Activated T-cell treated with anti-CD3 and anti-CD28 coated beads, Interleukin-2, amount 50 U/mL, for 48 hours (primary cell): ENCODE results near the gene PDLIM5.
"Not testable (repeated sequence)": the region's sequence is repeated elsewhere in the genome, so short reads cannot be mapped to it uniquely, and the experiment has no call there.

Source experiments
- DNase-seq, 2 experiments: peaks; one replicate each; pipeline ENCODE4 v3.0.0-alpha.2; 2020

The PDLIM5 gene

DNA sequence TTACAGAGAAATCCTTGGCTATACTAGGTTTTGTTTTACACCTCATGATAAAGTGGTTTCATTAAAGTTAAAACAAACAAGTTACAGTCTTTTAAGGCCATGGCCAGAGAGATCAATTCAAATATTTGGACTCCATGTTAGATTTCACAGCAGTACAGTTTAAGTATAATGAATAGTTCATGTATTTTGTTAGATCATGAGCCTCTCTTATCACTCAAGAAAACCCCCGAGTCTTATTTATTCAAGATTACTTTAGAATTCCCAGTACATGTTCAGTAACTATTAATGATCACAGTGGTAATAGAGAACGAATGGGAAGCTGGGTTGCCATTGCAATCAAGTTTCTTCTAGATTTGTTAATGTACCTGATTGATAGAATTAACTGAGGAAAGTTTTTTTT, 15.2 kb downstream of the PDLIM5 start:
- DNase-seq = no peak

DNA sequence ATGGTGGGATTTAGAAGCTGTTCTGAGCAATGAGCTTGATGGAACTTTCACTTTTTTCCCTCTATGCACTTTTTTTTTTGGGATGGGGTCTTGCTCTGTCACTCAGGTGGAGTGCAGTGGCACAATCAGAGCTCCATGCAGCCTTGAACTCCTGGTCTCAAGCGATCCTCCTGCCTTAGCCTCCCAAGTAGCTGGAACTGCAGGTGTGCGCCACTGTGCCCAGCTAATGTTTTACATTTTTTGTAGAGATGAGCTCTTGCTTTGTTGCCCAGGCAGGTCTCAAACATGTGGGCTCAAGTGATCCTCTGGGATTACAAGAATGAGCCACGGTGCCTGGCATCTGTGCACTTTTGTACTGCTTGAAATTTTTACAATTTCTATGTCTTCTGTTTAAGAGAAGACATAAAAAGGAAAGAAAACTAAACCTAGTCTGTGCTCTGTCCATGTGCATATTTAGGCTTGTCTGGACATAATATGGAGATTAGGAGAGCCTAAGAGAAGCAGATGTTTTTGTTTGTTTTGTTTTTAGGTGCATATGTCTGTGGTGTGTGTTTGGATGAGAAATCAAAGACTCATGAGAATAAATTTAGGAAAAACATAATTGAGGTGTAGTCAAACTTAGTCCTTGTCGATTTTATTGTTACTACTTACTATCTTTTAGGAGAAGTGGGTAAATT, 16.5 kb downstream of the PDLIM5 start:
- no peak for DNase-seq

DNA sequence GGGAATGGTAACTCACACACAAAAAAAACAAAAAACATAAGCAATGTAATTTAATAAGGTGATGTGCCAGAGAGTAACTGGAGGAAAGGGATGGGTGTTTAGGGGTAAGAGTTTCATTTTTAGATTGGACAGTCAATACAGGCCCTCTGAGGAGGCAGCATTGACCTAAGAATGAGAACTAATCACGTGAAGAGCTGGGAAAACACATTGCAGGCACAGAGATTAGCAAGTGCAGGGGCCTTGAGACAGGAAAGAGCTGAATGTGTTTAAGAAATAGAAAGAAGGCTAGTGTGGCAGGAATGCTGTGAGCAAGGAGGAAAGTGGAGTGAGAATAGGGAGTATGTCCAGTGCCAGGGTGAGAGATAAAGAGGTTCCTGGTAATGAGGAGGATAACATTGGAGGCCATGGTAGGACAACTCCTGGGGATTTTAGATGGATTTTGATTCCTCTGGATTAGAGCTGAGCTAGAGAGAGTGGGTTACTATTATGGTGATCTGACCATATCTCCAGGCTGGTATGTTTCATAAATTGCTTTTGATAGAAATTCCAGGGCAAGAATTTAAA, 17.6 kb downstream of the PDLIM5 start:
- no peak for DNase-seq

DNA sequence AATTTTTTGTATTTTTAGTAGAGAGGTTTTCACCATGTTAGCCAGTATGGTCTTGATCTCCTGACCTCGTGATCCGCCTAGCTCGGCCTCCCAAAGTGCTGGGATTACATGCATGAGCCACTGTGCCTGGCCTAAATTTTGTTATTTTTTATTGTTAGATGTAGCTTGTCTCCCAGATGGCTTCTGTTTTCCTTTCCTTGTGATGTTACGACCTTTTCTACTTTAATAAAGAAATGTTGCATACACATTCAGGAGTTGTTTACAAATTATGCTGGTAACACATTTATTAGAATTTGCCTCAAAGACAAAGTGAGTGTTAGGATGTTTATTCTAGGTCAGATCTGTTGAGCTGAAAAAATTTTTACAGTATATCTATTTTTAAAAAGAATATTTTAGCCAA, 18.4 kb downstream of the PDLIM5 start:
- no peak for DNase-seq

DNA sequence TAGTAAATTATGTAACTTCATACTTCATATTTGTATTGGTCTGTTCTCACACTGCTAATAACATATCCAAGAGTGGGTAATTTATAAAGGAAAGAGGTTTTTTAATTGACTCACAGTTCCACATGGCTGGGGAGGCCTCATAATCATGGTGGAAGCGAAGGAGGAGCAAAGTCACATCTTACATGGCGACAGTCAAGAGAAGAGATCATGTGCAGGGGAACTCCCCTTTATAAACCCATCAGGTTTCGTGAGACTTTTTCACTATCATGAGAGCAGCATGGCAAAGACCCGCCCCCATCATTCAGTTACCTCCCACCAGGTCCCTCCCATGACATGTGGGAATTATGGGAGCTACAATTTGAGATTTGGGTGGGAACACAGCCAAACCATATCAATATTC, 19.0 kb downstream of the PDLIM5 start:
- DNase-seq = not testable (repeated sequence)

DNA sequence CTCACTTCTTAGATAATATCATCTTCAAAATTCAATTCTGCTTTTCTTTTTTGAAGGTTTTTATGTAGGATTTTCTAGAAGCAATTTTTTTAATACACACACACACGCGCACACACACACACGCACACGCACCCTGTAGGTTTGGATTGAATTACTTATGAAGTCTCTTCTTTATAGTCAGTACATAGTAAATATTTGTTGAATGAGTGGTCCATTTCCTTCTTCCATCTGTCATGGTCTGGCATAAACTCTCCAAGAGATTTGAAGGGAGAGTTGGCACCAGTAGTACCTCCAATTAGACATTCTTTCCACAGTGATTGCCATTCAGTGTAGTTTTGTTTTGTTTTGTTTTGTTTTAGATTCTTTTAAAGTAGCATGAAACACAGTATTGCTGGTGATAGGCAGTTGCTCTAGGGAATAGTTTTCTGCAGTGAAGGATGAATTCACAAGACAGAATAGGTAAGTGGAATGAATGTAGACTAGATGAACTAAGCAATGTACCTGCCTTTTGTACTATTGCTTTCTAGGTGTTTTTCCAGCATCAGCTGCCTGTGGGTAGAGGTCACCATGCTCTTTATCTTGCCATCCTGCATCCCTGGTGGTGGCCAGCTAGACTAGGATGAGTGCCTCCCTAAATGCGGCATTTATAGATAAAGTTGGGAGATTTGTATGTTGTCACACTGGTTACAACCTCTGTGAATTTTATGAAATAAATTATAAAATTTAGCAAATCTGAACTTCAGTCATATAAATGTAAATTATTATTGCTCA, 20.5 kb downstream of the PDLIM5 start:
- no peak for DNase-seq

DNA sequence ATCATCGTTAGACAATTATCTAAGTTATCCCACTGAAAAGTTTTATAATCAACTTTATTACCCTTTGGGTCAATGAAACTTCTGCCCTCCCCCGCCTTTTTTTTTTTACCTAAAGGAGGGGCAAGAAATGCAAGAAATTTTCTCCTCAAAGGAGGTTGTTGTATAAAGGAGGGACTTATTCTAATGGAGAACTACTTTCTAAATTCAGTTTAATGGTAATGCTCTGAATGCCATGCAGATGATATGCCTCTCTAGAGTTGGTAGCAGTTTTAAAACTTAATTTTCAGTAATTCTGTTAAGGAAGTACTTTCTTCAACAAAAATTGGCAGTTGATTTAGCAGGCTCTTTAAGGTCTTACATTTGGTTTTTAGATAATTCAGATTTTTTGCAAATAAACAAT, 23.3 kb downstream of the PDLIM5 start:
- no peak for DNase-seq

DNA sequence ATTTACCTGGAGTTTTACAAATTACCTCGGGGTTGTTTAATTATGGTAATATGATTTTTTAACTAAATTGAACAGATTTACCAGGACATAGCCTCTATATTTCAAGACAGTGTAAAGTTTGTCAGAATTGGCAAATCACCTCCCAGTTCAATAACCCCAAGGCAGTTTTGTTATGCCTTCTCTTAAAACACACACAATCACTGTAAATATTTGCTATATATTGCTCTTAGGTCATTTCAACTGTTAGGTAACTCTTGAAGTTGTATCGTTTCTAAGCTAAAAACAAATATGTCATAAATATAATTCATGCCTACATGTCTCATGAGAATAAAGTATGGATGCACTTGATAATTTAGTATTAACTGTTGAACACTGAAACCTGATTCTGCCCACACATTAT, 24.1 kb downstream of the PDLIM5 start:
- no peak for DNase-seq

DNA sequence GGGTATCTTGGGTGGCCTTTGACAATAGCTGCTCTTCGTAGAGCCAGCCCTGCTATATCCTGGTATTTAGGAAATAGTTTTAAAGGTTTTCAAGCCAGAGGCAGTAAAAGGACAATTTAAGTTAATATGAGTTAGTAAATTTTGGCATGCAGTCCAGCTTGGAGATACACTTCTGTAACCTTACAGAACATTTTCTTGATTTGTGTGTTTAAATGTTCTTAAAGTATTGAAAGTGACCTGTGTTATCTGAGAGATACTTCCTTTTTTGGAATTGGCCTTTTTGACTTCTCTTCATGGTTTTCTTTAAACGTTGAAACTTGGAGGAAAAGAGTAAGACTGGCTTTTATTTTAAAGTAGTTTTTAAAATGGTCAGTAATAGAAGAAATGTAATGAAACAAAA, 25.5 kb downstream of the PDLIM5 start:
- no peak for DNase-seq

DNA sequence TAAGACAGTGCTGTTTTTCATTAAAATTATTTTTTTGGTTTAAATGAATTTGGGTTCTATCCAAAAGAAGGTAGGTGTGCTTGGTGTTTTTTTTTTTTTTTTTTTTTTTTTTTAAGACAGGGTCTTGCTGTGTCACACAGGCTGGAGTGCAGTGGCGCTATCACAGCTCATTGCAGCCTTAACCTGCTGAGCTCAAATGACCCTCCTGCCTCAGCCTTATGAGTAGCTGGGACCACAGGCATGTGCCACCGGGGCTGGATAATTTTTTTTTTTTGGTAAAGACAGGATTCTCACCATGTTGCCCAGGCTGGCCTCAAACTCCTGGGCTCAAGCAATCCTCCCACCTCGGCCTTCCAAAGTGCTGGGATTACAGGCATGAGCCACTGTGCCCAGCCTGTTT, 27.1 kb downstream of the PDLIM5 start:
- not testable (repeated sequence) for DNase-seq

DNA sequence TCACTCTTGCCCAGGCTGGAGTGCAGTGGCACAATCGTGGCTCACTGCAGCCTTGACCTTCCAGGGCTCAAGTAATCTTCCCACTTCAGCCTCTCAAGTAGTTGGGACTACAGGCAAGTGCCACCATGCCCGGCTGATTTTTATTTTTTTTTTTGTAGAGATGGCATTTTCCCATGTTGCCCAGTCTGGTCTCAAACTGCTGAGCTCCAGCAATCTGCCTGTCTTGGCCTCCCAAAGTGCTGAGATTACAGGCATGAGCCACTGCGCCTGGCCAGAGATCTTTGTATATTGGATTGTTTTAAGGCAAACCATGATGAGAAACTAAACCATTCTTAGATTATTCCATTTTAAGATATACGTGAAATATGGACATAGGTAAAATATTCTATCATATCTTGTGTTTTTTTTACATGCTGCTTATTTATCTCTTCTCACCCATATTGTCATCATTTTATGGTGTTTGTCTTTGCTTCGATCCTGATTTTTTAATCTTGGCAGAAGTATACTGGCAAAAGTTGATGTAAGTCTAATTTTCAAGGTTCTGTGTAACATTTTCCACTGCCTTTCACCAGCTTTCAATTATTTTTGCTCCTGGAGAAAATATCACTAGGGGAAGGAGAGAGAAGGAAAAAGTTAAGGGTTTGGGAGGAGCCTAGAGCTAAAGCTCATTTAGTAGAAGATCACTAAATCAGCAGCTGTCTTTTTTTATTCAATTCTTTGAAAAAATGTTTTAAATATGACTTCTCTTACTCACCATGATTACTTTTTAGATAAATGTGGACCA, 27.8 kb downstream of the PDLIM5 start:
- DNase-seq = no peak

DNA sequence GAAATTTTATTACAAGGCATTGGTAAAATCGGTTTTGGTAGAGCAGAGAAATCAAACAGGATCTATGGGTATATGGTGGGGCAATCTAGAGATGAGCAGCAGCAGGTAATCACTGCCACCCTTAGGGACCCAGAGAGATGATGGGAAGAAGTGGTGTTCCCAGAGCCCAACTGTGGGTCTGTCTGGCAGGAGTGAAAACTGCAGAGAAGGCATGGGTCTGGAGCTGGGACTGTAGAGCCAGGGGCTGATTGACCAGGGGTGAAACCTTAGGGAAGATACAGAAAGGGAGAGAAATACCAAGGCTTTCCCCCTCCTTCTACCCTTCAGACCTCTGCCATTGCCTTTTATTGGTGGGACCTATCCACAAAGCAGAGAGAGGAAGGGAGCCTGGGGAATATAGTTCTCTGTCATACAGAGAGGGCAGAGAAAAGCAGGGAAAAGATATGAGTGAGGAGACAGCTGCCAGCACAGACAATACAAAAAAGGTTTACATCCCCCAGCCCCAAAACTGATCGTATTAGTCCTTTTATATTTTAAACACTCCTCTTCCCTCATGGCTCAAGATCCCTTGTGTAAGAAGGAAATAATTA, 28.7 kb downstream of the PDLIM5 start:
- DNase-seq = no peak

DNA sequence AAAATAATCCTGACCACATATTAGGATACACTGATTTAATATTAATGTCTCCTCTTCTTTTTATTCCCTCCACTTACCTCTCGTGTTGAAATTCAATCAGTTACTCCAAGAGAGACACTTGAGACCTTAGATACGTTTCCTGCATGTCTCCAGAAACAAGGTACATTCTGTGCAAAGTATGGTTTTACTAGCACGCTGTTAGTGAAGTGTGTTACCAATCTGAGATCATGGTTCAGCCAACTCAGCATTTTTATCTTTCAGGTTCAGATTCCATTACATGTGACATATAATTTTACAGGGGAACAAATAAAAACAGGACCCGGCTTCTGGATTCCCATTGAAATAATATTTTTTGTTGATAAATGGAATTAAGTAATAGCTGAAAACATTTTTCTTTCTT, 32.2 kb downstream of the PDLIM5 start:
- no peak for DNase-seq

DNA sequence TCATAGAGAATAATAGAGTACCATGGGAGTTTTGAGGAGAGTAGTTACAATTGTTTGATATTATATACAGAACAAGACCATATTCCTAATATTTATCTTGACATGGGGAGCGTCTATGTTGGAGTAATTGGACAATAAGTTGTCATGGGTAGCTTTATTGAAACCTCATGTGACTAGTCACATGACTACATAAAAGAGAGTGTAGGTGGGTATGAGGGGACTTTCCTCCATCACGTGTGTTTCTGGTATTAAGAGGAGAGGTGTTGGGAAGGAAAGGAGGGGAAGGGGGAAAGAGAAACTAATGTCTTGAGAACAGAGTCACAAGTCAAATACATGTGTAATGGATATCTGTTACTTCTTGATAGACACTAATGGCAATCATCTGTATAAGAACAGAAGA, 33.1 kb downstream of the PDLIM5 start:
- DNase-seq = no peak

DNA sequence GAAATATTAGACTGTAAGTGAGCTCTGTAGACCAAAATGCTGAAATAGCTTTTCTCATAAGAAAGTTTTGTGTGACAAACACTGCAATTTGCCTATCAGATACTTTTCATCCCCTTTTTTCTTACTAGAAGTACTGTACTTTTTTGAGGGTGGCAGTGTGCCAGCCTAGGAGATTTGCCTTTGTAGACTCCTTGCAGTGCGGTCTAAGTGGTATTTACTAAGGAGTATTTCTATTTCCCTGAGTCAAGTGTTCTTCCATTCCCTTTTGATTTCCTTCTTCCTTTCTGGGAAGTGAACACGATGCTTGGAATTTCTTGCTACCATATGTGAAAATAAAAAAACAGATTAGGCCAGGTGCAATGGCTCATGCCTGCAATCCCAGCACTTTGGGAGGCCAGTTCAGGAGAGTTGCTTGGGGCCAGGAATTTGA, 34.6 kb downstream of the PDLIM5 start:
- DNase-seq = no peak

DNA sequence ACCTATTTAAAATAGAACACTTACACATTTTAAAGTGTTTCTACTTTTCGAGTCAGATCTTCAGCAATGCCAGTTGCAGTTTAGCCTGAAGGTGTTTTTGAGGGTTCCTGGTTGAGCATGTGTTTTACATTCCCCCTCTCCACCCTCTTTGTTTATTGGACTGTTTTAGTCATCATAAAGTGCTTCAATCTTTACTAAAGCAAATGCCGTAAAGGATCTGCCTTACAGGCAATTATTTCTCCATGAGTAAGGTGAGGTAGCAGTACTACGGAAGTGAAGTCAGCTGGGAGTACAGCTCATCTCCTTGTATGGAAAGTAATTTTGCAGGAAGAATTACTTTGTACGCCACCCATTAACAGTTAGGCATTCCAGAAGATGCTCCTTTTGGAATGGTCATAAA, 36.9 kb downstream of the PDLIM5 start:
- DNase-seq = no peak

DNA sequence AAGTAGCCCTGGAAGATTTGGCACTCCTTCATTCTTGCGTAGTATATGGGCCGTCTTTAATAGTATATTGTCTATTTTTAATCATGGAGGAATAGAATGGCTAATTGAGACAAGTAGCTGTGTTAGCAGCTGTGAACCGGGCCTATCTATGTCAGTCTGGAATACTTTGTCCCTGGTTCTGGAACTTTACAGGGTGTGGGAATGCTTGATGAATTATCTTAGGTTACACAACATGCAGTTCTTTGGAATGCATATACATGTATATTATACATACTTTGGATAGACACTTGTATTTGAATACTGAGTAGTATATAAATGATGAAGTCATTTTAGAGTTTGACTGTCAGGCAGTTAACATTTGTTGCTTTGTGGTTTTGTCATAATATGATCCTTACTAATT, 37.4 kb downstream of the PDLIM5 start:
- DNase-seq = no peak

DNA sequence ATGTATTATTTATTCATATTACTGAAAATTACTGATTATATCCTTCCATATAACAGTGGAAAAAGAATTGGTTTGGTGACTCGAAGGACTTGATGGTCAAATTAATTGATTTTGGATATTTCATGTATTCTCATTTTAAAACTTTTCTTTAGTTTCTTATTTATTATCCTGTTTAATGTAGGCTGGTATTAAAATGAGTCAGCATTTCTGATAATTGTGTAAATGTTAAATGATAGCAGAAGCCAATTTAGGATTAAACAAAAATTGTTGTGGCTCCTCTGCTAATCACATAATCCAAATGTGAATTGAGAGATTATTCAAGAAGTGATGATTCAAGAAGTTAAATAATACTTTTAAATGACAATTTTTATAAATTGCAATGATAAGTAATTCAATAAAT, 38.7 kb downstream of the PDLIM5 start:
- no peak for DNase-seq

DNA sequence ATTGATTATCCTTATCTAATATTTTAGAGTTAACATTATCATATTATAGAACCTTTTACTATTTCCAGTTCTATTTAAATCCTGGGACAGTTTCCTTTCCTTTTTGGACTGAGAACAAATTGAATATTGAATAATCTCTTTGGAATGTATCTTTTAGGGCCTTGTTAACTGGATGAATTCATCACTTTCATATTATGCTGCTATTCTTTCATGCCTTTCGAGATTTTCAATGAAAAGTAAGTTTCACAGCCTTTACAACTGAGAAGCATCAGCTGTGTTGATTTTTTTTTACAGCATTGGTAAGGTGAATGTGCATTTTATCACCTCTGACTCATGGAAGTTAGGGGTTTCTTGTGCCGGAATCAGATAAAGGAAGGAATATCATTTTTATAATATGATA, 39.6 kb downstream of the PDLIM5 start:
- DNase-seq = no peak

DNA sequence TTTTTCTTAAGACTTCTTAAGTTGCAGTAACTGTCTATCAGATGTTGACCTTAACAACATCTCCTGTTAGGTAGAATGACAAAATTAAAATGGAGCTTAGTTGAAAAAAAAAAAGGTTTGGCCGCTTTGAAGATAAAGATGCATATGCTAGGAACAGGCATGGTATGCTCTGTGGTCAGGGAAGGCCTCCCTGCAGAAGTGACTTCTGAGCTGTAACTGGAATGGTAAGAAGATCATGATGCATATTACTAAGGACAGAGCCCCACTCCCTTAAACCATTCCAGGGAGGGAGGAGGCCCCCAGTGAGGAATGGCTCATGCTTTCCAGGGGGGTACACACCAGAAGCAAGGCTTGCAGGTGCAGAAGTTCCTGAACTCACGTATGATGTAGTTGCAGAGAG, 43.7 kb downstream of the PDLIM5 start:
- DNase-seq = no peak

DNA sequence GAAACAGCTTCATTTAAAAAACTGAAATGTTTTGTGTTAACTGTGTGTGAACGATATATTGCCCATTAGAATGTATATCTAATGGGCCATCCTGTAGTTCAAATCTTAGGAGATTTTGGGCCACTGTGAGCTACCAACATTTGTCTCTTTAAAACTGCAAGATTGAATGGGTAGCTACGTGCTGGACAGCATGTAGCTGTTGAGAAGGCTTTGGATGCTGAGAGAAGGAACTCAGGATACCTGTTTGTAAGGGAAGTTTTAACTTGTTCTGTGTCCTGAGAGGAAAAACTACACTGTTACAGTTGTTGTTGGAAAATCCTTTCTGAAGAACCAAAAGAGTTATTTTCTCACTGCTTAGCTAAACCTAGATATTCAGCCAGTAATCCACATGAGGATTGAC, 45.9 kb downstream of the PDLIM5 start:
- DNase-seq = no peak

DNA sequence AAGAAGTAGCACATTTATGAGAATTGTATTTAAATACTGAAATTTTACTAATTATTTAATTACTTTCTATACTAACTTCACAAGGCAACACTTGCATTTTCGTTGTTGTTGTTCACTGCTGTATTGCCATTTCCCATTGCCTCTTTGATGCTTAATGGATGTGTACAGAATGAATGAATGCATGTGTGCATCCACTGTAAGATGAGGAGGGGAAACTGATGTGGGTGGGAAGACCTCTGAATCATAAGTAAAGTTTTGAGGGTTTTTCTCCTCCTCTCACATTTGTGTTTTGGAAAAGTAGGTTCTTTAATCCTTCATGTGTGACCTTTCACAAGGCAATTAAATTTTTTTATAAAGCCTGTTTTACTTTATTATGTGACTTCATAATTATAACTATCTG, 46.8 kb downstream of the PDLIM5 start:
- DNase-seq = no peak

DNA sequence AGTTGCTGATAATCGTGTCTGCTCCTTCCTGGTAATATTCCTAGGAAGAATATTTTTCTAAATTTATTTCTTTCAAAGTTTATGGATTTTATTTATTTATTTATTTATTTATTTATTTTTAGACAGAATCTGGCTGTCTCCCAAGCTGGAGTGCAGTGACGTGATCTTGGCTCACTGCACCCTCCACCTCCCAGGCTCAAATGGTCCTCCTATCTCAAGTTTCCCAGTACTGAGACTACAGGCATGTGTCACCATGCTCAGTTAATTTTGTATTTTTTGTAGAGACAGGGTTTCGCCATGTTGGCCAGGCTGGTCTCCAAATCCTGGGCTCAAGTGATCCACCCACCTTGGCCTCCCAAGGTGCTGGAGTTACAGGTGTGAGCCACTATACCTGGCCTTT, 48.9 kb downstream of the PDLIM5 start:
- DNase-seq = no peak
